H54 (cell line): ENCODE data around the gene NAA10.

Source experiments
- DNase-seq: peaks from one replicate; pipeline ENCODE4 v3.0.0; 2011; ENCODE audit warnings: low spot score, mixed read lengths; ENCODE audit not compliant: insufficient read length
- FAIRE-seq: peaks from 3 replicates; lab custom pipeline; 2011; peaks lifted over from hg19 to GRCh38; lab: Jason Lieb, UNC
- POLR2A ChIP-seq: IDR thresholded peaks from 2 replicates; pipeline ENCODE4 v1.6.1; 2011; ENCODE audit warnings: low read depth, mild to moderate bottlenecking, low read length

Gene NAA10

GRCh38 chrX:153970357-153971123 lies 35.7 kb upstream of the NAA10 start:
- no peak for DNase-seq
- FAIRE-seq: no peak
- TF ChIP-seq POLR2A: peak; percentile 34; the same call in 1 of the 2 replicates

- no peak for DNase-seq
- no peak for TF ChIP-seq POLR2A
- FAIRE-seq: no peak
These were observed 35.1 kb upstream of the NAA10 start for GRCh38 chrX:153969904-153970356.

GRCh38 chrX:153969125-153969903 lies 34.5 kb upstream of the NAA10 start:
- DNase-seq (no peak), FAIRE-seq (no peak)
- no peak for TF ChIP-seq POLR2A

- no peak for TF ChIP-seq POLR2A
- FAIRE-seq (no peak), DNase-seq (no peak)
These were observed 33.9 kb upstream of the NAA10 start for GRCh38 chrX:153968754-153969124.

- no peak for TF ChIP-seq POLR2A
- DNase-seq: no peak
- no peak for FAIRE-seq
These were observed 33.4 kb upstream of the NAA10 start for GRCh38 chrX:153968255-153968654.

- TF ChIP-seq POLR2A: no peak
- no peak for DNase-seq
- FAIRE-seq: no peak
These were observed 32.8 kb upstream of the NAA10 start for GRCh38 chrX:153967536-153968224.

- no peak for FAIRE-seq
- DNase-seq: no peak
- TF ChIP-seq POLR2A: no peak
These were observed 32.2 kb upstream of the NAA10 start for GRCh38 chrX:153966841-153967535.

GRCh38 chrX:153966283-153966688 lies 31.4 kb upstream of the NAA10 start:
- FAIRE-seq: no peak
- TF ChIP-seq POLR2A: no peak
- no peak for DNase-seq

GRCh38 chrX:153965406-153965805 lies 30.6 kb upstream of the NAA10 start:
- FAIRE-seq (no peak), DNase-seq (no peak)
- no peak for TF ChIP-seq POLR2A

- FAIRE-seq (no peak), DNase-seq (no peak)
- TF ChIP-seq POLR2A: no peak
These were observed 29.3 kb upstream of the NAA10 start for GRCh38 chrX:153964105-153964504.

GRCh38 chrX:153963546-153963945 lies 28.7 kb upstream of the NAA10 start:
- TF ChIP-seq POLR2A: no peak
- DNase-seq (no peak), FAIRE-seq (no peak)

- no peak for TF ChIP-seq POLR2A
- FAIRE-seq (no peak), DNase-seq (no peak)
These were observed 26.5 kb upstream of the NAA10 start for GRCh38 chrX:153961292-153961691.

- no peak for FAIRE-seq
- TF ChIP-seq POLR2A: no peak
- DNase-seq: no peak
These were observed 25.9 kb upstream of the NAA10 start for GRCh38 chrX:153960786-153961185.
